Activated T-cell treated with anti-CD3 and anti-CD28 coated beads, Interleukin-2, amount 50 U/mL, for 24 hours (primary cell): ENCODE results near the gene EPN3.

Source experiments
- DNase-seq: peaks from one replicate; pipeline ENCODE4 v3.0.0-alpha.2; 2020
- H3K27ac Mint-ChIP-seq: 2 replicates; pipeline ENCODE4 v1.8.0; 2020; ENCODE audit warnings: mild to moderate bottlenecking, mixed read lengths
- H3K27me3 Mint-ChIP-seq: 2 replicates; pipeline ENCODE4 v1.8.0; 2020; ENCODE audit warnings: mixed read lengths
- H3K36me3 Mint-ChIP-seq: 2 replicates; pipeline ENCODE4 v1.8.0; 2020; ENCODE audit warnings: low read depth, mixed read lengths
- H3K4me1 Mint-ChIP-seq: 2 replicates; pipeline ENCODE4 v1.8.0; 2020; ENCODE audit warnings: low read depth, mixed read lengths
- H3K4me3 Mint-ChIP-seq: 2 replicates; pipeline ENCODE4 v1.8.0; 2020; ENCODE audit warnings: mild to moderate bottlenecking, moderate library complexity, mixed read lengths
- H3K9me3 Mint-ChIP-seq: 2 replicates; pipeline ENCODE4 v1.8.0; 2020; ENCODE audit warnings: mixed read lengths

The EPN3 gene

DNA sequence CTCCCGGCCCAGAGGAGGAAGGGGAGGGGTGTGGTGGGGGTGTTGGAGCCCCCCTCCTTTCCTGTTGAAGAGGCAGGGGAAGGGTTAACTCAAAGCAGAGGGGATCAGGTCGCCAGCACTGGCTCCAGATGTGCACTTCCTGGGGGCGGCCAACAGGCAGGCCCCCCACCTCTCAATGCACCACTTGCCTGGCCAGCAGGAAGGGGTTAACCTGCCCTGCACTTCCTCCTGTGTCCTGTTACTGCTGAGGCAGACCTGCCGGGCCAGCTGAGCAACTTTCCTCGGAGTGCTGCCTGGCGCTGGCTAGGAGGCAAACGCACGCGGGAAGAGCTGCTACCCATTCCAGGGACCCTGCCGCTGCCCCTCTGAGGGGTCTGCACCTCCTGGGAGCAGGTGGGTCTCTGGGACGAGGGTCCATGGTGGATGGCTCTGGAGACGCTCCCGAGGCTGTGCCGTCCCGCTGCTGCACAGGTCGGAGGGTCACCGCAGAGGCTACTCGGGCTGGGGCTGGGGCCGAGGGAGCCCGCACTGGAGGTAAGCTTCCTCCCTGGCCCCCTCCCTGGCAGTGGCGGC lies at the start of gene EPN3:
EPN3 (plus strand) TSS at position 284 of the 573 bp plus-strand sequence. CDS start 3,822 bp downstream, outside the sequence.
- Mint-ChIP-seq H3K27ac (peak within 1 kb of the TSS; percentile 8), H3K9me3 (no peaks in the 10 kb centered on the region), H3K27me3 (peaks cover 70% of the 10 kb centered on the region), H3K4me3 (no peak within 1 kb of the TSS), H3K4me1 (peaks cover 15% of the 10 kb centered on the region), H3K36me3 (no peaks in the 10 kb centered on the region)
- no peak for DNase-seq

DNA sequence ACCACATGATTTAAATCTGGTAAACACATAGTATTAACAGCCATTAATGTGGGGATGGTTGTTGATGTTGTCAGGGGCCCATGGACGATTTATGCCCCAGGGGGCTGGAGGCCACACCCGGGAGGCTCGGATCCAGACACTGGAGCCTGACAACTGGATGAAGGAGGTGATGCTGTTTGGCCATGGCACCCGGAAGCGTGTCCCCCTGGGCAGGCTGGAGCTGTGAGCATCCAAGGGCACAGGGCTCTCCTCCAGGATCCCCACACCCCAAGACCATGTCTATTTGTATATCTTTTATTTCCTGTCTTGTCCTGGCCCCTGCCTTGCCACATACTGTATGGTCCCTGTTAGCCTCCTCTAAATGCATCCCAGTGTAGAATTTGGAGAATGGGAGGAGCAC lies 49.3 kb upstream of the EPN3 start:
- peaks cover 84% of the 10 kb centered on the region for H3K36me3 Mint-ChIP-seq
- no peak overlapping the region for H3K4me3 Mint-ChIP-seq
- DNase-seq, result no peak
- H3K4me1 Mint-ChIP-seq, result peaks cover 40% of the 10 kb centered on the region
- H3K27ac Mint-ChIP-seq, result peak overlapping the region; percentile 29
- H3K27me3 Mint-ChIP-seq, result no peaks in the 10 kb centered on the region
- H3K9me3 Mint-ChIP-seq, result no peaks in the 10 kb centered on the region

DNA sequence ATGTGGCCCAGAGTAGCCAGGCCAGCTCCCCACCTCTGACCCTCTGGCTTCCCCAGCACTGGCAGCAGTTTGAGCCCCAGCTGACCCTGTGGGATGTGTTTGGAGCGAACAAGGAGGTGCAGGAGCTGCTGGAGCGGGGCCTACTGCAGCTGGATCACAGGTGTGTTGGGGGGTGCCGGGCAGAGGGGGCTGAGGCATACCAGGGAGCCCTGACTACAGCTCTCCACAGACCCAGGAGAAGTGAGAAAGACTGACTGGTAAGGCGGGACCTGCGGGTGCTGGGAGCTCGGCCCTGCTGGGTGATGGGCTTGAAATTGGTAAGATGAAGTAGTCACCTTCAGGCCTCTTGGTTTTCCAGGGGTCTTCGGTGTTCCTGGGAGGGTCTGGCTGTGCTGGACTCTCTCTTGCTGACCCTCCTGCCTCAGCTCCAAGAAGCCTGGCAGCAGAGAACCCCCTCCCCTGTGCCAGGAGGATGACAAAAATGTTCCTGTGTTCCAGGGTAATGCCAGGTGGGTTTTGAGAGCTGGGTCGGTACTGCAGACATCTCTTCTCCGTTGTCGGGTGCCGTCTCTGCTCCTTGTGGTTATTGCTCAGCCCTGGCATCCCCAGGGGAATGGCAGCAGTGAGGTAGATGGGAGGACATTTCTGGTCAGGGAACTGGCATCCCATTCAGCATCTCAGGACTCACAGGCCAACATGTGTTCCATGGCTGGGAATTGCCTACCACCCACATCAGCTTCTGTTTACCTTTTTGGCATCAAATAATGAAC lies 48.0 kb upstream of the EPN3 start:
- DNase-seq, result no peak
- Mint-ChIP-seq H3K36me3 (peaks cover 77% of the 10 kb centered on the region), H3K4me1 (peaks cover 35% of the 10 kb centered on the region), H3K9me3 (no peaks in the 10 kb centered on the region), H3K4me3 (no peak overlapping the region), H3K27ac (peak overlapping the region; percentile 59), H3K27me3 (no peaks in the 10 kb centered on the region)

GRCh38 chr17:50487213-50488096 lies 45.1 kb upstream of the EPN3 start:
- peak overlapping the region; percentile 63 for H3K27ac Mint-ChIP-seq
- H3K27me3 Mint-ChIP-seq, result no peaks in the 10 kb centered on the region
- H3K9me3 Mint-ChIP-seq, result no peaks in the 10 kb centered on the region
- H3K4me1 Mint-ChIP-seq, result peaks cover 16% of the 10 kb centered on the region
- H3K4me3 Mint-ChIP-seq, result no peak overlapping the region
- DNase-seq, result no peak
- peaks cover 52% of the 10 kb centered on the region for H3K36me3 Mint-ChIP-seq

DNA sequence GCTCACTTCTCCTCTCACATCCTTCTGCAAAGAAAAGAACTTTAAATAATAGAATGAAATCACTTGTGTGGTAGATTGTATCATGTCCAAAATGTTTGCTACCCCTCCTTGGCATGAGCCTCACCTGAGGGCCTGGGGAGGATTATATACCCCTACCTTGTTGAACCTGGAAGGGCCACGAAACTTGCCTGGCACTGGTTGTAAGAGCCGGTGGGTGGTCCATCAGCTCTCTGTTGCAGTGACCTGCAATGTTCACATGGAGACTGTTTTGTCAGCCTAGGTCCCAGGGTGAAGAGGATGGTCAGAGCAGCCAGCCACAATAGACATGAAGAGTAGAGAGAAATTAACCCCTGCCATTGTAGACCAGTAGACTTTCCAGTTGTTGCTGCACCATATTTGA lies 43.7 kb upstream of the EPN3 start:
- no peak overlapping the region for H3K27ac Mint-ChIP-seq
- H3K4me1 Mint-ChIP-seq, result peaks cover 12% of the 10 kb centered on the region
- DNase-seq, result no peak
- no peaks in the 10 kb centered on the region for H3K9me3 Mint-ChIP-seq
- H3K4me3 Mint-ChIP-seq, result no peak overlapping the region
- H3K27me3 Mint-ChIP-seq, result no peaks in the 10 kb centered on the region
- peaks cover 37% of the 10 kb centered on the region for H3K36me3 Mint-ChIP-seq

DNA sequence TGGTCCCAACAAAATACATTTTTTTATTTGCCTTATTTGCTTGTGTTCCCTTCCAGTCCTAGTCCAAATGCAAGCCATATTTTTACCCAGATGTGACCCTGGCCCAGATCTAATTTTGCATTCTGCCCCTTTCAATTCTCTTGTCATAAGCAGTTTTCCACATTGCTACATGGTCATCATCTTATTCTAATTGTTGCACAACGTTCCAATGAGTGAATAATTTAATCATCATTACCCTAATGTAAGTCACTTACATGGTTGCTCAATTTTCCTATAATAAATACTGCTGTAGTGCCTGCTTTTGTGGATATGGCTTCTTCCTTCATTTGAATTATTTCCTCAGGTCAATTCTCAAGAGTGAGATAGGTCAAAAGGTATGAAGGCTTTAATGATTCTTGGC lies 41.0 kb upstream of the EPN3 start:
- Mint-ChIP-seq H3K4me3 (no peak overlapping the region), H3K27ac (no peak overlapping the region), H3K27me3 (peaks cover 1% of the 10 kb centered on the region), H3K4me1 (peaks cover 12% of the 10 kb centered on the region), H3K36me3 (peaks cover 11% of the 10 kb centered on the region), H3K9me3 (no peaks in the 10 kb centered on the region)
- no peak for DNase-seq

DNA sequence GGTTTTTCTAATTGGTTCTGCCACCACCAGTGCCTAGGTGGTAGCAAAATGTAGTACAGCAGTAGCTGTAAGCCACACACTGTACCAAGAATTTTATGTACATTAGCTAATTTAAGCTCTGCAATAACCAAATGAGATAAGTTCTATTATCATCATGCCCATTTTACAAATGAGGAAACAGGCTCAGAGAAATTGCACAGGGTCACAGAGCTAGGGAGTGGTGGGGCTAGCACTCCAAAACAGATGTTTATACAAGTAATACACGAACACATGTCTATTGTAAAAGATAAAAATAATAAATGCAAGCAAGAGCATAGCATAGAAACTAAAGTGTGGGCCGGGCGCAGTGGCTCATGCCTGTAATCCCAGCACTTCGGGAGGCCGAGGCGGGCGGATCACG lies 40.3 kb upstream of the EPN3 start:
- H3K9me3 Mint-ChIP-seq, result no peaks in the 10 kb centered on the region
- H3K27me3 Mint-ChIP-seq, result peaks cover 3% of the 10 kb centered on the region
- H3K4me3 Mint-ChIP-seq, result no peak overlapping the region
- H3K27ac Mint-ChIP-seq, result no peak overlapping the region
- peaks cover 8% of the 10 kb centered on the region for H3K36me3 Mint-ChIP-seq
- no peak for DNase-seq
- H3K4me1 Mint-ChIP-seq, result peaks cover 10% of the 10 kb centered on the region

GRCh38 chr17:50493744-50494143 lies 38.8 kb upstream of the EPN3 start:
- Mint-ChIP-seq H3K27me3 (peaks cover 3% of the 10 kb centered on the region), H3K36me3 (no peaks in the 10 kb centered on the region), H3K27ac (no peak overlapping the region), H3K9me3 (no peaks in the 10 kb centered on the region), H3K4me3 (no peak overlapping the region), H3K4me1 (no peaks in the 10 kb centered on the region)
- no peak for DNase-seq

DNA sequence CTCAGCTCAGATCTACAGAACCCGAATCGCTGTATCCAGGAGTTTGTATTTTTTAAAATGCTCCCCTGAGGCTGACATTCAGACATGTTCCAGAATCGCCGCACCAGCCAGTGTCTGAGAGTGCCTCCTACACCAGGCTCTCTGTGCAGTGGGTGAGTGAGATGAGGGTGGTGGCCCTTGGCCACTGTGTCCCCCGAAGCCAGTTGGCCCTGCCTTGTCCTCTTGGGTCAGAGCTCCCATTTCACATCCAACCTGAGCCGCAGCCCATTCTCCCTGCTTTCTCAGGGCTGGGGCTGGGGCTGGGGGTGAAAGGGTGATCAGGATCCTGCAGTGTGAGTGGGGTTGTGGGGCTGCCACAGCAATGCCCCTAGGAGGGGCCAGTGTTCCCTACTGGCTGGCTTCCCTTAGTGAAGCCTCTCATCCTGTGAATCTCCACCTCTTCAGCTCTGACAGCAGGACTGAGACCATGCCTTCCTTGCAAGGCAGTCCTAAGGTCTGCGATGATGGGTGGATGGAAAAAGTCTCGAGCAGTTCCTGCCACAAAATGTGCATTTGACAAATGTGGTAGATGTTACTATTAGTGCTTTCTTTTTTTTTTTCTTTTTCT lies 37.2 kb upstream of the EPN3 start:
- DNase-seq, result no peak
- Mint-ChIP-seq H3K4me1 (no peaks in the 10 kb centered on the region), H3K9me3 (no peaks in the 10 kb centered on the region), H3K4me3 (no peak overlapping the region), H3K36me3 (no peaks in the 10 kb centered on the region), H3K27me3 (peaks cover 3% of the 10 kb centered on the region), H3K27ac (no peak overlapping the region)

GRCh38 chr17:50495918-50496317 lies 36.6 kb upstream of the EPN3 start:
- no peak overlapping the region for H3K27ac Mint-ChIP-seq
- DNase-seq, result no peak

DNA sequence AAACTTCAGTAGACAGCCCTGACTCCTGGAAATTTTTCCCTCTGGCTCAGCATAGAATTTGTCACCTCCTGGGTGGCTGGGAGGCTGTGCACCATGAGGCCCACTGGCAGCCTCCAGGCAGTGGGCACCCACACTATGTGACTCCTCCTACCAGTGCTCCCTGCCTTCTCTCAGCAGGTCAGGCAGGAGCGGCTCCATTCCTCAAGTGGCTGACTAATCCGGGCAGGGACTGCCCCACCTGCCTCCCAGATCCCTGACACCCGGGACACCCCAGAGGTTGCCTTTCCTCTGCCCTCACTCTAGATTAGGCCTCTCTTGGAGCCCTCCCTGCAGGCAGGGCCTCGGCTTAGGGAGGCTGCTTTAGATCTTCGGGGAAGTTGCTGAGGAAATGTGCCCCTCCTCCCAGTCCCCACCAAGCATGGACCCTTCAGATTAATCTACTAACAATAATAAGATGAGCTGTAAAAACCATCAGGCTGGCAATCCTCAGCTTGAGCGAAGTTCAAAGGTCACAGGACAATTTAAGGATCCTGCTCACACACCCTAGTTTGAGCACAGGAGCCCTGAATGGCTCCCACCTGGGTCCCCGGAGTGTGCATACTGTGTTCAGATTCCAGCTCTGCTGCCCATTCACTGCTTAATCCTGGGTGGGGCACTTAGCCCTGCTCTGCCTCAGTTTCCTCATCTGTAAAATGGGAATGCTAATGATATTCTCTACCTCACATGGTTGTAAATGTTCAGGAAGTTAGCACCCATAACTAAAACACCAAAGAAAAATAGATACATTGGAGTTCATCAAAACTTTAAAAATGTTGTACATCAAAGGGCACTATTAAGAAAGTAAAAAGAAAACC lies 34.3 kb upstream of the EPN3 start:
- DNase-seq, result no peak
- H3K4me1 Mint-ChIP-seq, result no peaks in the 10 kb centered on the region

More at GRCh38 chr17:50495918-50496317, 36.6 kb upstream of the EPN3 start:
- no peaks in the 10 kb centered on the region for H3K9me3 Mint-ChIP-seq
- no peaks in the 10 kb centered on the region for H3K4me1 Mint-ChIP-seq
- no peaks in the 10 kb centered on the region for H3K36me3 Mint-ChIP-seq
- no peak overlapping the region for H3K4me3 Mint-ChIP-seq
- H3K27me3 Mint-ChIP-seq, result peaks cover 3% of the 10 kb centered on the region

DNA sequence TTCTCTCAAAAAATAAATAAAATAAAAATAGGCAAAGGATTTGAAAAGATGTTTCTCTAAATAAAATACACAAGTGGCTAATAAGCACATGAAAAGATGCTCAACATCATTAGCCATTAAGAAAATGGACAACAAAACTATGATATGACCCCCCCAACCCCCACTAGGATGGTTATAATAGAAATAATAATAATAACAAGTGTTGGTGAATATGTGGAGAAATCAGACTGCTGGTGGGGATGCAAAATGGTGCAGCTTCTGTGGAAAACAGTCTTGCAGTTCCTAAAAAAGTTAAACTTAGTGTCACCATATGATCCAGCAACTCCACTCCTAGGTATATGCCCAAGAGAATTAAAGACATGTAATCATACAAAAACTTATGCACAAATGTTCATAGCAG lies 33.3 kb upstream of the EPN3 start:
- H3K4me1 Mint-ChIP-seq, result peaks cover 5% of the 10 kb centered on the region
- no peak for DNase-seq
- no peak overlapping the region for H3K27ac Mint-ChIP-seq
- no peak overlapping the region for H3K4me3 Mint-ChIP-seq
- H3K9me3 Mint-ChIP-seq, result no peaks in the 10 kb centered on the region
- H3K27me3 Mint-ChIP-seq, result peaks cover 3% of the 10 kb centered on the region
- H3K36me3 Mint-ChIP-seq, result no peaks in the 10 kb centered on the region

More for the DNA sequence above, 34.3 kb upstream of the EPN3 start:
- H3K36me3 Mint-ChIP-seq, result no peaks in the 10 kb centered on the region
- no peak overlapping the region for H3K4me3 Mint-ChIP-seq
- H3K27me3 Mint-ChIP-seq, result peaks cover 3% of the 10 kb centered on the region
- no peaks in the 10 kb centered on the region for H3K9me3 Mint-ChIP-seq
- H3K27ac Mint-ChIP-seq, result no peak overlapping the region

GRCh38 chr17:50499721-50500120 lies 32.8 kb upstream of the EPN3 start:
- DNase-seq, result no peak
- Mint-ChIP-seq H3K4me1 (peaks cover 5% of the 10 kb centered on the region), H3K9me3 (no peaks in the 10 kb centered on the region), H3K27ac (no peak overlapping the region), H3K4me3 (no peak overlapping the region), H3K36me3 (no peaks in the 10 kb centered on the region), H3K27me3 (peaks cover 3% of the 10 kb centered on the region)

- H3K4me3 Mint-ChIP-seq, result no peak overlapping the region
- no peaks in the 10 kb centered on the region for H3K9me3 Mint-ChIP-seq
- no peak for DNase-seq
- peaks cover 6% of the 10 kb centered on the region for H3K27me3 Mint-ChIP-seq
- H3K4me1 Mint-ChIP-seq, result peaks cover 5% of the 10 kb centered on the region
- no peak overlapping the region for H3K27ac Mint-ChIP-seq
- H3K36me3 Mint-ChIP-seq, result no peaks in the 10 kb centered on the region
Measured at GRCh38 chr17:50501054-50501453, 31.5 kb upstream of the EPN3 start.
